Nephron progenitor cell (in vitro differentiated cells): ENCODE results near the gene UQCR11.
A peak's percentile ranks its signal among the peaks of the same experiment; 100 is the strongest.
"Not testable (repeated sequence)": the region's sequence is repeated elsewhere in the genome, so short reads cannot be mapped to it uniquely, and the experiment has no call there.

Source experiments
- DNase-seq: peaks from one replicate; pipeline ENCODE4 v3.0.0; 2021
- H3K27ac Mint-ChIP-seq: 2 replicates; pipeline ENCODE4 v1.8.0; 2021; ENCODE audit warnings: mild to moderate bottlenecking, moderate library complexity, mixed read lengths
- H3K27me3 Mint-ChIP-seq: 2 replicates; pipeline ENCODE4 v1.8.0; 2021; ENCODE audit warnings: mild to moderate bottlenecking, low read depth, mixed read lengths; ENCODE audit not compliant: poor library complexity
- H3K36me3 Mint-ChIP-seq: 2 replicates; pipeline ENCODE4 v1.8.0; 2021; ENCODE audit warnings: low read depth, mixed read lengths
- H3K4me1 Mint-ChIP-seq: 2 replicates; pipeline ENCODE4 v1.8.0; 2021; ENCODE audit warnings: mixed read lengths
- H3K4me3 Mint-ChIP-seq: 2 replicates; pipeline ENCODE4 v1.8.0; 2021; ENCODE audit warnings: mild to moderate bottlenecking, moderate library complexity, mixed read lengths
- H3K9me3 Mint-ChIP-seq: 2 replicates; pipeline ENCODE4 v1.8.0; 2021; ENCODE audit warnings: mild to moderate bottlenecking, moderate library complexity, mixed read lengths
- TF ChIP-seq, protein P1 (sequence below): fragments of 200-600 bp; sonication (generic); IDR thresholded peaks from 2 replicates; pipeline ENCODE4 v1.5.0; 2021; ENCODE audit warnings: antibody characterized with exemption

Gene UQCR11

DNA sequence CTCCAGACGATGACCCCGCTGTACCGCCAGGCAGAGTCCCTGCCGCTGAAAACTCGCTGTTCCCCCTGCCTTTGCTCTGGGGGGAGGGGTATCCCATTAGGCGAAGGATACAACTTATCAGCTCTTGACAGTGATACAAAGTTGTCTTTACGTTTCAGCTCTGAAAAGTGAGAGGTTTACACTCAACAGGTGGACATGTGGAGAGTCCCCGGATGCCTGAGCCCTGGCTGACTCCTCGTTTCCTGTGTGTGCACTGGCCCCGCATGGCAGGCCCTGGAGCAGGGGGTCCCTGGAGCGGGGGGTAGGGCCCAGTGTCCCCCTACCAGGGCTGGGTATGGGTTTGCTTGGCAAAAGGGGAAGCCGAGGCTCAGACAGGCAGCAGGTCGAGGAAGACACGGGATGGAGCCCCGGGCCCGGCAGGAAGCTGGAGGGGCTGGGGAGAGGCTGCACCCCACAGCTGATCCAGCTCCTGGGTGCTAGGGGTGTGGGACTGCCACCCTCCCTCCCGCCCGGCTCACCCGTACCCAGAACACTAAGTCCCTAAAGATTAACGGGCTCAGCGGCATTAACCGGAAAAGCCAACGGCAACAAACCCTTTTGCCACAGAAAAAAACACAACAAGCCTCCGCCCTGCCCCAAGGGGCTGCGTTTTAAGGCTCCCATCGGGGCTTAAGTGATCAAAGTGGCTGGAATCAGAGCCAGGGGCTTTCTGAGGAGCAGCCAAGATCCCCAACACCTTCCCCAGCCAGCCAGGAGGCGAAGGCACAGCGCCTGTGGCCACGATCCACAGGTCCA is 41.6 kb upstream of the UQCR11 start:
- peaks cover 36% of the 10 kb centered on the region for H3K36me3 Mint-ChIP-seq
- H3K27me3 Mint-ChIP-seq = no peaks in the 10 kb centered on the region
- H3K27ac Mint-ChIP-seq = peak overlapping the region; percentile 51
- TF ChIP-seq, protein P1, sequence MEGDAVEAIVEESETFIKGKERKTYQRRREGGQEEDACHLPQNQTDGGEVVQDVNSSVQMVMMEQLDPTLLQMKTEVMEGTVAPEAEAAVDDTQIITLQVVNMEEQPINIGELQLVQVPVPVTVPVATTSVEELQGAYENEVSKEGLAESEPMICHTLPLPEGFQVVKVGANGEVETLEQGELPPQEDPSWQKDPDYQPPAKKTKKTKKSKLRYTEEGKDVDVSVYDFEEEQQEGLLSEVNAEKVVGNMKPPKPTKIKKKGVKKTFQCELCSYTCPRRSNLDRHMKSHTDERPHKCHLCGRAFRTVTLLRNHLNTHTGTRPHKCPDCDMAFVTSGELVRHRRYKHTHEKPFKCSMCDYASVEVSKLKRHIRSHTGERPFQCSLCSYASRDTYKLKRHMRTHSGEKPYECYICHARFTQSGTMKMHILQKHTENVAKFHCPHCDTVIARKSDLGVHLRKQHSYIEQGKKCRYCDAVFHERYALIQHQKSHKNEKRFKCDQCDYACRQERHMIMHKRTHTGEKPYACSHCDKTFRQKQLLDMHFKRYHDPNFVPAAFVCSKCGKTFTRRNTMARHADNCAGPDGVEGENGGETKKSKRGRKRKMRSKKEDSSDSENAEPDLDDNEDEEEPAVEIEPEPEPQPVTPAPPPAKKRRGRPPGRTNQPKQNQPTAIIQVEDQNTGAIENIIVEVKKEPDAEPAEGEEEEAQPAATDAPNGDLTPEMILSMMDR = no peak
- no peaks in the 10 kb centered on the region for H3K9me3 Mint-ChIP-seq
- no peak overlapping the region for H3K4me3 Mint-ChIP-seq
- peaks cover 37% of the 10 kb centered on the region for H3K4me1 Mint-ChIP-seq
- no peak for DNase-seq

DNA sequence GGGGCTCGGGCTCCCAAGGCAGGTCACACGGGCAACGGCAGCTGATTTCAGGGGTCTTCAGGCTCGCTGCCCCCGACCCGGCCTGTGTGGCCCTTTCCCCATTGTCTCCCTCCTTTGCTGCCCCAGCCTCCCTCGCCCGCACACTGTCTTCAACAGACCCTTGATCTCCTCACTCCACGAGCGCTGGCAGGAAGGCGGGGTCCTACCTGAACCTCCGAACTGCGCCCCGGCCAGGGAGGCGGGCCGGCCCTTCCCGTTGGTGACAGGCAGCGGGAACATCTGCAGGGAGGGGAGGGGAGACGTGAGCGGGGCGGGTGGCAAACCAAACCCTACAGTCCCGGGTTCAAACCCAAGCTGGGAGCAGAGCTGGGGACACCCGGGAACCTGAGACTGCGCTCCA is 40.9 kb upstream of the UQCR11 start:
- no peak overlapping the region for H3K4me3 Mint-ChIP-seq
- no peak for DNase-seq
- no peak overlapping the region for H3K27ac Mint-ChIP-seq
- TF ChIP-seq, protein P1 = no peak
- H3K27me3 Mint-ChIP-seq = no peaks in the 10 kb centered on the region
- peaks cover 42% of the 10 kb centered on the region for H3K36me3 Mint-ChIP-seq
- H3K4me1 Mint-ChIP-seq = peaks cover 37% of the 10 kb centered on the region
- no peaks in the 10 kb centered on the region for H3K9me3 Mint-ChIP-seq

DNA sequence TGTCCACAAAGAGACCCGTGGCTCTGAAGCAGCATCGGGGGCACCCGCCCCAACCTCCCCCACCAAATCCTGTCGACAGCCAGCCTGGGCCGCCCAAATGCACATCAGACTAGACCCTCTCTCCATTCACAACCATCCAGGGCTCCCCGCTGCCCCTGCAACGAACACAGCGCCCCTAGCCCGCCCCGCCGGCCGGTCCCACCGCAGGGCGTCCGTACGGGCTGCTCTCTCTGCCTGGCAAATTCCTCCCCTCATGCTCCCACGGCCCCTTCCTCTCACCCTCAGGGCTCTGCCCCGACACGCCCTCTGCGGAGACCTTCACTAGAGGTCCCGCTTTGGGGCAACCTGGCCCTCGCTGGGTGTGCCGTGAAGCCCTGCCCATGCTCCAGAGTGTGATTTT is 40.0 kb upstream of the UQCR11 start:
- Mint-ChIP-seq H3K4me1 (peaks cover 29% of the 10 kb centered on the region), H3K4me3 (no peak overlapping the region), H3K27me3 (no peaks in the 10 kb centered on the region), H3K9me3 (no peaks in the 10 kb centered on the region), H3K27ac (peak overlapping the region; percentile 80), H3K36me3 (peaks cover 43% of the 10 kb centered on the region)
- DNase-seq = no peak
- TF ChIP-seq, protein P1 = no peak

DNA sequence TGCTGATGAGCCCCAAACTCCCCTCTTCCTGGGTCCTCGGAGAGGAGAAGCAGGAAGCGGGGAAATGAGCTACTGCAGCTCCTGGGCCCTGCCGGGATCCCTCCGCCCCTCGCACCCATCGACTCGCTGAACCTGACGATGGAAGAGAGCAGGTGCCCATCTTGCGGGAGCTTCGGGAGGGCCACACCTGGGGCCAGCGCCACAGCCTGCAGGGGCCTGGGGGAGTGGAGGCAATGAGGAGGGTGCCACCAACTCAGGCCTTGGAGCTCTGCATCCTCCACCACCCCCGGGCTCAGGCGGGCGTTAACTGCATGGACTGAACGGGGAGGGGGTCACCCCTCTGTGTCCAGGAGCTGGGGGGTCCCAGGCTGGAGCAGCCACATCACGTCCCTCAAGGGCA is 38.8 kb upstream of the UQCR11 start:
- no peaks in the 10 kb centered on the region for H3K9me3 Mint-ChIP-seq
- peaks cover 21% of the 10 kb centered on the region for H3K4me1 Mint-ChIP-seq
- no peak for DNase-seq
- no peak overlapping the region for H3K4me3 Mint-ChIP-seq
- no peak overlapping the region for H3K27ac Mint-ChIP-seq
- H3K27me3 Mint-ChIP-seq = no peaks in the 10 kb centered on the region
- TF ChIP-seq, protein P1 = no peak
- peaks cover 52% of the 10 kb centered on the region for H3K36me3 Mint-ChIP-seq

DNA sequence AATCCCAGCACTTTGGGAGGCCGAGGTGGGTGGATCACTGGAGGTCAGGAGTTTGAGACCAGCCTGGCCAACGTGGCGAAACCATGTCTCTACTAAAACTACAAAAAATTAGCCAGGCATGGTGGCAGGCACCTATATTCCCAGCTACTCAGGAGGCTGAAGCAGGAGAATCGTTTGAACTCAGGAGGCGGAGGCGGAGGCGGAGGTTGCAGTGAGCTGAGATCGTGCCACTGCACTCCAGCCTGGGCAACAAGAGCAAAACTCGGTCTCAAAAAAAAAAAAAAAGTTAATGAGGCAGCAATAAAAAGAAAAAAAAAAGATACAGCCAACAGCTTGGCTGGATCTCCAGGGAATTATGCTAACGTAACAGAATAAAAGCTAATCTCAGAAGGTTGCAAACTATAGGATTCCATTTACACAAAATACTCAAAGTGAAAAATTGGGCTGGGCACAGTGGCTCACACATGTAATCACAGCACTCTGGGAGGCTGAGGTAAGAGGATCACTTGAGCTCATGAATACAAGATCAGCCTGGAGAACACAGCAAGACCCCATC is 35.7 kb upstream of the UQCR11 start:
- H3K27ac Mint-ChIP-seq, H3K27me3 Mint-ChIP-seq, DNase-seq, H3K4me1 Mint-ChIP-seq, H3K4me3 Mint-ChIP-seq, H3K9me3 Mint-ChIP-seq: not testable (repeated sequence)
- peaks cover 77% of the 10 kb centered on the region for H3K36me3 Mint-ChIP-seq

DNA sequence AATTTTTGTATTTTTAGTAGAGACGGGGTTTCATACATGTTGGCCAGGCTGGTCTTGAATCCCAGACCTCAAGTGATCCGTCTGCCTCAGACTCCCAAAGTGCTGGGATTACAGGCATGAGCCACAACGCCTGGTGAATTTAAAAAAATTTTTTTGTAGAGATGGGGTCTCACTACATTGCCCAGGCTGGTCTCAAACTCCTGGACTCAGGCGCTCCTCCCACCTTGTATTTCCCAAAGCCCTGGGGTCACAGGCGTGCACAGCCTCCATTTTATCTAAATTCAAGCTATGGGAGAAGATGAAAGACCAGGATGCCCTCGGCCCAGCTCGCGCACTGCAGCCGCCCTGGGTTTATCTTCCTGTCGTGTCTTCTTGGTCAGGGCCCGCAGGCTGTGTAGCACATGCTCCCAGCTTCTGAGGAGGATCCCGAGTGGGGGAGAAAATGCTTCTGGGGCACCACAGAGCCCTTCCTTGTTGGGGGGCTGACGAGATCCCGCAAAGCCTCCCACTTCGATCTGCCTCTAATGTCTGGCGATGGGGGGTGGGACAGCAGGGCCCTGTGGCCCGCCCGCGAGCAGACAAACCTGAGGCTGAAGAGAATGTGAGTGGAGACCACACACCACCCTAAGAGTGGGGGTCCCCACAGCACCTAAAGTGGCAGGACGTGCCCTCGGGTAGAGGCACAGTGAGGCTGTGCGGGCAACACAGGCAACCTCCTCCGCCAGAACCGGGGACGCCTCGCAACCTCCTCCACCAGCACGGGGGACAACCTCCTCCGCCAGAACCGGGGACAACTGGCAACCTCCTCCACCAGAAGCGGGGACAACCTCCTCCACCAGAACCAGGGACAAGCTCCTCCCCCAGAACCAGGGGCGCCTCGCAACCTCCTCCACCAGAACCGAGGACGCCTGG is 31.3 kb upstream of the UQCR11 start:
- Mint-ChIP-seq H3K27me3 (no peaks in the 10 kb centered on the region), H3K36me3 (peaks cover 68% of the 10 kb centered on the region), H3K4me1 (peaks cover 5% of the 10 kb centered on the region), H3K4me3 (no peak overlapping the region), H3K27ac (no peak overlapping the region), H3K9me3 (peaks cover 5% of the 10 kb centered on the region)
- DNase-seq = no peak
- TF ChIP-seq, protein P1 = no peak
